ENCODE results near the gene KRTAP5-8. TPM values are rescaled to one million over a fixed set of nuclear protein-coding genes. Genes with fewer than 3 reads are reported as not detected.

Gene KRTAP5-8
- total and polyA plus RNA-seq, 2 experiments from 2014 or later, result not detected

DNA sequence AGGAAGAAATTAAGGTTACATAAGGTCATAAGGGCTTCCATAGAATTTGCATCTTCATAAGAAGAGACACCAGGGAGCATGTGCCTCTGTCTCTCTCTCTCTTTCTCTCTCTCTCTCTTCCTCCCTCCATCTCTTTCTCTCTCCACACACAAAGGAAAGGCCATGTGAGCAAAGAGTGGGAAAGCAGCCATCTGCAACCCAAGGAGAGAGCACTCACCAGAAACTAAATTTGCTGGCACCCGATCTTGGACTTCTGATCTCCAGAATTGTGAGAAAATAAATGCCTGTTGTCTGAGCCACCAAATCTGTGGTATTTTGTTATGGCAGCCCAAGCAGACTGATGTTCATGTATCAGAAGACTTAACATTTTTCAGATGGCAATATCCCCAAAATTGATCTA lies 21.2 kb downstream of the KRTAP5-8 start:
- no peak overlapping the region for H3K4me3 ChIP-seq
- H3K36me3 Mint-ChIP-seq (ENCODE audit: low read depth), result peaks cover 9% of the 10 kb centered on the region; the same call in 2 of the 3 replicates
- no peak overlapping the region for H2AFZ ChIP-seq
- no peaks in the 10 kb centered on the region for H3F3A ChIP-seq (replicated peaks; ENCODE audit: low read depth)
- no peaks in the 10 kb centered on the region for H4K20me1 ChIP-seq (replicated peaks; ENCODE audit: insufficient read depth)
- no peak for DNase-seq (ENCODE audit: low spot score)
- H3K9me2 ChIP-seq (ENCODE audit: insufficient read depth), result no peaks in the 10 kb centered on the region
- ATAC-seq, result no peak
- H3K4me2 ChIP-seq, result no peak overlapping the region
- H3K27me3 Mint-ChIP-seq (ENCODE audit: insufficient read depth, low read depth, poor library complexity), result peaks cover 6% of the 10 kb centered on the region
- TF ChIP-seq NANOG (IDR thresholded peaks at IDR 0.05; ENCODE audit: borderline replicate concordance) (no peak), EZH2 (IDR thresholded peaks at IDR 0.05; ENCODE audit: low read depth, unreplicated experiment) (no peak), POLR2AphosphoS5 (IDR thresholded peaks at IDR 0.05; ENCODE audit: low read depth) (no peak), CREB1 (CRISPR knock-in tag; IDR thresholded peaks at IDR 0.05; ENCODE audit: low read depth) (no peak), STAT1 (IDR thresholded peaks at IDR 0.05; ENCODE audit: unreplicated experiment) (no peak), ZNF331 (CRISPR knock-in tag; IDR thresholded peaks at IDR 0.05; ENCODE audit: low read depth) (no peak), JUNB (IDR thresholded peaks at IDR 0.05; ENCODE audit: unreplicated experiment) (no peak), EZH2phosphoT487 (IDR thresholded peaks at IDR 0.05; ENCODE audit: unreplicated experiment) (no peak), ZNF114 (CRISPR knock-in tag; IDR thresholded peaks at IDR 0.05) (no peak)
- TF ChIP-seq, protein P1, sequence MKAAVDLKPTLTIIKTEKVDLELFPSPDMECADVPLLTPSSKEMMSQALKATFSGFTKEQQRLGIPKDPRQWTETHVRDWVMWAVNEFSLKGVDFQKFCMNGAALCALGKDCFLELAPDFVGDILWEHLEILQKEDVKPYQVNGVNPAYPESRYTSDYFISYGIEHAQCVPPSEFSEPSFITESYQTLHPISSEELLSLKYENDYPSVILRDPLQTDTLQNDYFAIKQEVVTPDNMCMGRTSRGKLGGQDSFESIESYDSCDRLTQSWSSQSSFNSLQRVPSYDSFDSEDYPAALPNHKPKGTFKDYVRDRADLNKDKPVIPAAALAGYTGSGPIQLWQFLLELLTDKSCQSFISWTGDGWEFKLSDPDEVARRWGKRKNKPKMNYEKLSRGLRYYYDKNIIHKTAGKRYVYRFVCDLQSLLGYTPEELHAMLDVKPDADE (IDR thresholded peaks at IDR 0.05), result no peak
- TF ChIP-seq, protein P2, sequence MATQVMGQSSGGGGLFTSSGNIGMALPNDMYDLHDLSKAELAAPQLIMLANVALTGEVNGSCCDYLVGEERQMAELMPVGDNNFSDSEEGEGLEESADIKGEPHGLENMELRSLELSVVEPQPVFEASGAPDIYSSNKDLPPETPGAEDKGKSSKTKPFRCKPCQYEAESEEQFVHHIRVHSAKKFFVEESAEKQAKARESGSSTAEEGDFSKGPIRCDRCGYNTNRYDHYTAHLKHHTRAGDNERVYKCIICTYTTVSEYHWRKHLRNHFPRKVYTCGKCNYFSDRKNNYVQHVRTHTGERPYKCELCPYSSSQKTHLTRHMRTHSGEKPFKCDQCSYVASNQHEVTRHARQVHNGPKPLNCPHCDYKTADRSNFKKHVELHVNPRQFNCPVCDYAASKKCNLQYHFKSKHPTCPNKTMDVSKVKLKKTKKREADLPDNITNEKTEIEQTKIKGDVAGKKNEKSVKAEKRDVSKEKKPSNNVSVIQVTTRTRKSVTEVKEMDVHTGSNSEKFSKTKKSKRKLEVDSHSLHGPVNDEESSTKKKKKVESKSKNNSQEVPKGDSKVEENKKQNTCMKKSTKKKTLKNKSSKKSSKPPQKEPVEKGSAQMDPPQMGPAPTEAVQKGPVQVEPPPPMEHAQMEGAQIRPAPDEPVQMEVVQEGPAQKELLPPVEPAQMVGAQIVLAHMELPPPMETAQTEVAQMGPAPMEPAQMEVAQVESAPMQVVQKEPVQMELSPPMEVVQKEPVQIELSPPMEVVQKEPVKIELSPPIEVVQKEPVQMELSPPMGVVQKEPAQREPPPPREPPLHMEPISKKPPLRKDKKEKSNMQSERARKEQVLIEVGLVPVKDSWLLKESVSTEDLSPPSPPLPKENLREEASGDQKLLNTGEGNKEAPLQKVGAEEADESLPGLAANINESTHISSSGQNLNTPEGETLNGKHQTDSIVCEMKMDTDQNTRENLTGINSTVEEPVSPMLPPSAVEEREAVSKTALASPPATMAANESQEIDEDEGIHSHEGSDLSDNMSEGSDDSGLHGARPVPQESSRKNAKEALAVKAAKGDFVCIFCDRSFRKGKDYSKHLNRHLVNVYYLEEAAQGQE (IDR thresholded peaks at IDR 0.05; ENCODE audit: unreplicated experiment), result no peak
- TF ChIP-seq, protein P3, sequence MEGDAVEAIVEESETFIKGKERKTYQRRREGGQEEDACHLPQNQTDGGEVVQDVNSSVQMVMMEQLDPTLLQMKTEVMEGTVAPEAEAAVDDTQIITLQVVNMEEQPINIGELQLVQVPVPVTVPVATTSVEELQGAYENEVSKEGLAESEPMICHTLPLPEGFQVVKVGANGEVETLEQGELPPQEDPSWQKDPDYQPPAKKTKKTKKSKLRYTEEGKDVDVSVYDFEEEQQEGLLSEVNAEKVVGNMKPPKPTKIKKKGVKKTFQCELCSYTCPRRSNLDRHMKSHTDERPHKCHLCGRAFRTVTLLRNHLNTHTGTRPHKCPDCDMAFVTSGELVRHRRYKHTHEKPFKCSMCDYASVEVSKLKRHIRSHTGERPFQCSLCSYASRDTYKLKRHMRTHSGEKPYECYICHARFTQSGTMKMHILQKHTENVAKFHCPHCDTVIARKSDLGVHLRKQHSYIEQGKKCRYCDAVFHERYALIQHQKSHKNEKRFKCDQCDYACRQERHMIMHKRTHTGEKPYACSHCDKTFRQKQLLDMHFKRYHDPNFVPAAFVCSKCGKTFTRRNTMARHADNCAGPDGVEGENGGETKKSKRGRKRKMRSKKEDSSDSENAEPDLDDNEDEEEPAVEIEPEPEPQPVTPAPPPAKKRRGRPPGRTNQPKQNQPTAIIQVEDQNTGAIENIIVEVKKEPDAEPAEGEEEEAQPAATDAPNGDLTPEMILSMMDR (conservative IDR thresholded peaks at IDR 0.05; ENCODE audit: low read depth in 2 of 2), result no peak
- TF ChIP-seq, protein P4, sequence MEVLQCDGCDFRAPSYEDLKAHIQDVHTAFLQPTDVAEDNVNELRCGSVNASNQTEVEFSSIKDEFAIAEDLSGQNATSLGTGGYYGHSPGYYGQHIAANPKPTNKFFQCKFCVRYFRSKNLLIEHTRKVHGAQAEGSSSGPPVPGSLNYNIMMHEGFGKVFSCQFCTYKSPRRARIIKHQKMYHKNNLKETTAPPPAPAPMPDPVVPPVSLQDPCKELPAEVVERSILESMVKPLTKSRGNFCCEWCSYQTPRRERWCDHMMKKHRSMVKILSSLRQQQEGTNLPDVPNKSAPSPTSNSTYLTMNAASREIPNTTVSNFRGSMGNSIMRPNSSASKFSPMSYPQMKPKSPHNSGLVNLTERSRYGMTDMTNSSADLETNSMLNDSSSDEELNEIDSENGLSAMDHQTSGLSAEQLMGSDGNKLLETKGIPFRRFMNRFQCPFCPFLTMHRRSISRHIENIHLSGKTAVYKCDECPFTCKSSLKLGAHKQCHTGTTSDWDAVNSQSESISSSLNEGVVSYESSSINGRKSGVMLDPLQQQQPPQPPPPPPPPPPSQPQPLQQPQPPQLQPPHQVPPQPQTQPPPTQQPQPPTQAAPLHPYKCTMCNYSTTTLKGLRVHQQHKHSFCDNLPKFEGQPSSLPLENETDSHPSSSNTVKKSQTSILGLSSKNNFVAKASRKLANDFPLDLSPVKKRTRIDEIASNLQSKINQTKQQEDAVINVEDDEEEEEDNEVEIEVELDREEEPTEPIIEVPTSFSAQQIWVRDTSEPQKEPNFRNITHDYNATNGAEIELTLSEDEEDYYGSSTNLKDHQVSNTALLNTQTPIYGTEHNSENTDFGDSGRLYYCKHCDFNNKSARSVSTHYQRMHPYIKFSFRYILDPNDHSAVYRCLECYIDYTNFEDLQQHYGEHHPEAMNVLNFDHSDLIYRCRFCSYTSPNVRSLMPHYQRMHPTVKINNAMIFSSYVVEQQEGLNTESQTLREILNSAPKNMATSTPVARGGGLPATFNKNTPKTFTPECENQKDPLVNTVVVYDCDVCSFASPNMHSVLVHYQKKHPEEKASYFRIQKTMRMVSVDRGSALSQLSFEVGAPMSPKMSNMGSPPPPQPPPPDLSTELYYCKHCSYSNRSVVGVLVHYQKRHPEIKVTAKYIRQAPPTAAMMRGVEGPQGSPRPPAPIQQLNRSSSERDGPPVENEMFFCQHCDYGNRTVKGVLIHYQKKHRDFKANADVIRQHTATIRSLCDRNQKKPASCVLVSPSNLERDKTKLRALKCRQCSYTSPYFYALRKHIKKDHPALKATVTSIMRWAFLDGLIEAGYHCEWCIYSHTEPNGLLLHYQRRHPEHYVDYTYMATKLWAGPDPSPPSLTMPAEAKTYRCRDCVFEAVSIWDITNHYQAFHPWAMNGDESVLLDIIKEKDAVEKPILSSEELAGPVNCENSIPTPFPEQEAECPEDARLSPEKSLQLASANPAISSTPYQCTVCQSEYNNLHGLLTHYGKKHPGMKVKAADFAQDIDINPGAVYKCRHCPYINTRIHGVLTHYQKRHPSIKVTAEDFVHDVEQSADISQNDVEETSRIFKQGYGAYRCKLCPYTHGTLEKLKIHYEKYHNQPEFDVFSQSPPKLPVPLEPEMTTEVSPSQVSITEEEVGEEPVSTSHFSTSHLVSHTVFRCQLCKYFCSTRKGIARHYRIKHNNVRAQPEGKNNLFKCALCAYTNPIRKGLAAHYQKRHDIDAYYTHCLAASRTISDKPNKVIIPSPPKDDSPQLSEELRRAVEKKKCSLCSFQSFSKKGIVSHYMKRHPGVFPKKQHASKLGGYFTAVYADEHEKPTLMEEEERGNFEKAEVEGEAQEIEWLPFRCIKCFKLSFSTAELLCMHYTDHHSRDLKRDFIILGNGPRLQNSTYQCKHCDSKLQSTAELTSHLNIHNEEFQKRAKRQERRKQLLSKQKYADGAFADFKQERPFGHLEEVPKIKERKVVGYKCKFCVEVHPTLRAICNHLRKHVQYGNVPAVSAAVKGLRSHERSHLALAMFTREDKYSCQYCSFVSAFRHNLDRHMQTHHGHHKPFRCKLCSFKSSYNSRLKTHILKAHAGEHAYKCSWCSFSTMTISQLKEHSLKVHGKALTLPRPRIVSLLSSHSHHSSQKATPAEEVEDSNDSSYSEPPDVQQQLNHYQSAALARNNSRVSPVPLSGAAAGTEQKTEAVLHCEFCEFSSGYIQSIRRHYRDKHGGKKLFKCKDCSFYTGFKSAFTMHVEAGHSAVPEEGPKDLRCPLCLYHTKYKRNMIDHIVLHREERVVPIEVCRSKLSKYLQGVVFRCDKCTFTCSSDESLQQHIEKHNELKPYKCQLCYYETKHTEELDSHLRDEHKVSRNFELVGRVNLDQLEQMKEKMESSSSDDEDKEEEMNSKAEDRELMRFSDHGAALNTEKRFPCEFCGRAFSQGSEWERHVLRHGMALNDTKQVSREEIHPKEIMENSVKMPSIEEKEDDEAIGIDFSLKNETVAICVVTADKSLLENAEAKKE (CRISPR knock-in tag; IDR thresholded peaks at IDR 0.05), result no peak
- peaks cover 3% of the 10 kb centered on the region; the same call in 1 of the 2 replicates for H3K36me3 ChIP-seq (ENCODE audit: insufficient read depth)
- no peaks in the 10 kb centered on the region for H3K27me3 ChIP-seq (ENCODE audit: insufficient read depth)
- no peaks in the 10 kb centered on the region for H3K79me2 ChIP-seq (replicated peaks; ENCODE audit: insufficient read depth)
- H3K4me1 ChIP-seq (ENCODE audit: insufficient read depth), result no peaks in the 10 kb centered on the region
- peaks cover 5% of the 10 kb centered on the region for H3K4me1 Mint-ChIP-seq
- H3K27ac ChIP-seq (ENCODE audit: low read depth), result no peak overlapping the region
- H3K4me3 Mint-ChIP-seq, result no peak overlapping the region
- H3K27ac Mint-ChIP-seq, result no peak overlapping the region
- peaks cover 38% of the 10 kb centered on the region for H3K9me3 Mint-ChIP-seq
